Endothelial cell of umbilical vein (primary cell): Measurements from ENCODE around the gene PNKD.

Experiments
- CTCF ChIP-seq, 2 donors: IDR thresholded peaks; 1 replicate in 1 of 2; 2 replicates in 1 of 2; pipeline ENCODE4 v1.5.1; 2011; ENCODE audit warnings: low read length in 2 of 2, mild to moderate bottlenecking in 2 of 2, moderate library complexity in 2 of 2, control low read depth in 1 of 2, inconsistent platforms in 1 of 2, low read depth in 1 of 2; ENCODE audit not compliant: insufficient read depth in 1 of 2; ENCODE audit errors: extremely low read depth in 1 of 2
- EZH2 ChIP-seq: IDR thresholded peaks from 2 replicates; pipeline ENCODE4 v1.6.1; 2012; ENCODE audit warnings: borderline replicate concordance, low read depth, mild to moderate bottlenecking, moderate library complexity, low read length, inconsistent platforms; ENCODE audit not compliant: severe bottlenecking
- FOS ChIP-seq: IDR thresholded peaks from 2 replicates; pipeline ENCODE4 v1.6.1; 2011; ENCODE audit warnings: mild to moderate bottlenecking, low read length, moderate library complexity, borderline replicate concordance; ENCODE audit not compliant: insufficient read depth
- GATA2 ChIP-seq: IDR thresholded peaks from 2 replicates; pipeline ENCODE4 v1.7.0; 2011; ENCODE audit warnings: low read depth, mild to moderate bottlenecking, moderate library complexity, mixed read lengths, low read length; ENCODE audit not compliant: insufficient read length, insufficient read depth
- JUN ChIP-seq: IDR thresholded peaks from 2 replicates; pipeline ENCODE4 v1.6.1; 2011; ENCODE audit warnings: borderline replicate concordance, low read depth; ENCODE audit not compliant: insufficient read length, insufficient read depth
- MAX ChIP-seq: IDR thresholded peaks from 2 replicates; pipeline ENCODE4 v1.6.1; 2011; ENCODE audit not compliant: insufficient read depth, insufficient read length
- MYC ChIP-seq: IDR thresholded peaks from one replicate; pipeline ENCODE4 v1.6.1; 2011; ENCODE audit warnings: mild to moderate bottlenecking, low read depth, low read length
- POLR2A ChIP-seq: IDR thresholded peaks from 2 replicates; pipeline ENCODE4 v1.6.1; 2012; ENCODE audit warnings: low read depth, mild to moderate bottlenecking, control low read depth, low read length
- POLR2AphosphoS5 ChIP-seq: IDR thresholded peaks from 2 replicates; pipeline ENCODE4 v1.6.1; 2012; ENCODE audit warnings: low read depth, mild to moderate bottlenecking, control low read depth, low read length, moderate library complexity; ENCODE audit not compliant: insufficient read depth

- TF ChIP-seq GATA2 (no peak), POLR2AphosphoS5 (no peak), MAX (no peak), POLR2A (no peak), CTCF (IDR thresholded peaks at IDR 0.05; ENCODE audit: extremely low read depth in 1 of 2, insufficient read depth in 1 of 2, low read depth in 1 of 2, low read length in 2 of 2) (no peak), EZH2 (no peak), FOS (no peak), MYC (no peak), JUN (no peak)
Measured at GRCh38 chr2:218278531-218279360, 8.4 kb downstream of the PNKD start.
